B cell (primary cell): ENCODE results near the gene PYROXD2. TPM values are rescaled to one million over a fixed set of nuclear protein-coding genes. Genes with fewer than 3 reads are reported as not detected.

Source experiments
- ATAC-seq: fragments of 200-7000 bp; cut with Tn5 transposase; one replicate; pipeline ENCODE4 v1.10.0; 2021; ENCODE audit warnings: low read depth, mild to moderate bottlenecking, moderate number of reproducible peaks, moderate library complexity
- CTCF ChIA-PET: fragments of 350-600 bp; sonication (Branson Sonifier 250); formaldehyde crosslinking; loops from one replicate; lab custom pipeline; 2021; ENCODE audit warnings: antibody characterized with exemption, inconsistent platforms; lab: Charles Lee
- POLR2A ChIA-PET: fragments of 350-600 bp; sonication (Branson Sonifier 250); formaldehyde crosslinking; loops from one replicate; lab custom pipeline; 2021; ENCODE audit warnings: antibody characterized with exemption; lab: Charles Lee
- DNase-seq: peaks from one replicate; pipeline ENCODE4 v3.0.0; 2013
- H2AFZ ChIP-seq: 2 replicates; pipeline ENCODE4 v1.6.1; 2012; ENCODE audit warnings: mild to moderate bottlenecking, low read depth, low read length; ENCODE audit not compliant: insufficient read depth, poor library complexity, severe bottlenecking
- H3K27ac ChIP-seq, 2 donors: 1 replicate in 1 of 2; 2 replicates in 1 of 2; pipeline ENCODE4 v1.5.1; 2012 to 2013; ENCODE audit warnings: low read length in 2 of 2, mild to moderate bottlenecking in 2 of 2, moderate library complexity in 1 of 2
- H3K27me3 ChIP-seq, 4 experiments: fragments of 200-600 bp in 1 of 4; sonication (generic) in 1 of 4; replicated peaks in 1 of 4; 1 replicate in 2 of 4; 2 replicates in 2 of 4; pipeline versions ENCODE4 v1.6.1 to v1.7.0; 2013 to 2016; ENCODE audit warnings: low read length in 3 of 4, mild to moderate bottlenecking in 2 of 4, mixed read lengths in 1 of 4, moderate library complexity in 1 of 4; ENCODE audit not compliant: insufficient read depth in 4 of 4, control insufficient read depth in 3 of 4; ENCODE audit errors: control extremely low read depth in 1 of 4
- H3K36me3 ChIP-seq, 2 experiments: replicated peaks in 1 of 2; 1 replicate in 1 of 2; 2 replicates in 1 of 2; pipeline versions ENCODE4 v1.6.1 to v1.7.1; 2013; ENCODE audit warnings: low read length in 1 of 2; ENCODE audit not compliant: insufficient read depth in 2 of 2, control insufficient read depth in 1 of 2; ENCODE audit errors: control extremely low read depth in 1 of 2, extremely low read depth in 1 of 2
- H3K4me1 ChIP-seq, 2 donors: fragments of 200-600 bp in 1 of 2; sonication (generic) in 1 of 2; 1 replicate in 1 of 2; 2 replicates in 1 of 2; pipeline versions ENCODE4 v1.5.1 to v1.6.1; 2013 to 2017; ENCODE audit warnings: low read length in 2 of 2; ENCODE audit not compliant: control insufficient read depth in 2 of 2, insufficient read depth in 2 of 2
- H3K4me2 ChIP-seq: replicated peaks from 2 replicates; pipeline ENCODE3; 2012; ENCODE audit warnings: mild to moderate bottlenecking, low read depth, low read length; ENCODE audit not compliant: poor library complexity, severe bottlenecking
- H3K4me3 ChIP-seq, 5 experiments: fragments of 200-600 bp in 1 of 5; sonication (generic) in 1 of 5; 1 replicate in 3 of 5; 2 replicates in 2 of 5; pipeline versions ENCODE4 v1.5.1 to v1.7.0; 2011 to 2016; ENCODE audit warnings: low read length in 4 of 5, mild to moderate bottlenecking in 4 of 5, low read depth in 2 of 5, control low read depth in 1 of 5, moderate library complexity in 1 of 5; ENCODE audit not compliant: insufficient read depth in 1 of 5; ENCODE audit errors: control extremely low read depth in 1 of 5, extremely low read depth in 1 of 5
- H3K79me2 ChIP-seq: fragments of 200-600 bp; sonication (generic); one replicate; pipeline ENCODE4 v1.6.0; 2016; ENCODE audit warnings: low read length; ENCODE audit not compliant: control insufficient read depth, insufficient read depth
- H3K9ac ChIP-seq: fragments of 200-600 bp; sonication (generic); 2 replicates; pipeline ENCODE4 v1.6.1; 2017; ENCODE audit warnings: mild to moderate bottlenecking, low read length, moderate library complexity
- H3K9me3 ChIP-seq, 3 donors: one replicate each; pipeline versions ENCODE4 v1.6.1 to v1.7.1; 2013; ENCODE audit warnings: low read length in 2 of 3; ENCODE audit not compliant: control insufficient read depth in 2 of 3, insufficient read depth in 1 of 3; ENCODE audit errors: control extremely low read depth in 1 of 3
- H4K20me1 ChIP-seq: 2 replicates; pipeline ENCODE4 v1.6.0; 2012; ENCODE audit warnings: mild to moderate bottlenecking, low read length; ENCODE audit not compliant: insufficient read depth, control insufficient read depth, poor library complexity, severe bottlenecking
- H3K27ac Mint-ChIP-seq: one replicate; pipeline ENCODE4 v1.8.0; 2021; ENCODE audit warnings: mixed read lengths
- H3K27me3 Mint-ChIP-seq: one replicate; pipeline ENCODE4 v1.8.0; 2021; ENCODE audit warnings: mixed read lengths
- H3K4me1 Mint-ChIP-seq: one replicate; pipeline ENCODE4 v1.8.0; 2021; ENCODE audit warnings: mixed read lengths
- H3K4me3 Mint-ChIP-seq: one replicate; pipeline ENCODE4 v1.8.0; 2021; ENCODE audit warnings: mixed read lengths
- H3K9me3 Mint-ChIP-seq: one replicate; pipeline ENCODE4 v1.8.0; 2022; ENCODE audit warnings: mixed read lengths; ENCODE audit not compliant: insufficient read depth
- CTCF ChIP-seq: fragments of 200-600 bp; IDR thresholded peaks from one replicate; pipeline ENCODE4 v1.8.0; 2022; ENCODE audit warnings: antibody characterized with exemption, mild to moderate bottlenecking
- EZH2 ChIP-seq: IDR thresholded peaks from 2 replicates; pipeline ENCODE4 v1.6.1; 2012; ENCODE audit warnings: borderline replicate concordance, low read depth, mild to moderate bottlenecking, moderate library complexity, low read length; ENCODE audit not compliant: insufficient read depth, poor library complexity, severe bottlenecking
- WGBS: methylation state at CpG from one replicate; pipeline ENCODE4 v1.1.5; 2013; ENCODE audit warnings: missing lambda C conversion rate; ENCODE audit not compliant: insufficient coverage; 5-methylcytosine and 5-hydroxymethylcytosine counted together
- intact Hi-C: fragments of 100-400 bp; cut with micrococcal nuclease; formaldehyde crosslinking; loops from one replicate; pipeline ENCODE4 v1.10.0; 2022
- polyA plus RNA-seq: library from polyadenylated mRNA; depleted of rRNA; stranded (reverse); fragments of >200 nt; gene quantifications from 2 replicates; pipeline ENCODE4 v1.2.3, GENCODE V29; 2012
- total RNA-seq, 2 donors: library from RNA; stranded (reverse); fragments of 120-200 nt in 1 of 2; gene quantifications; 1 replicate in 1 of 2; 2 replicates in 1 of 2; pipeline versions ENCODE4 v1.2.3 to v1.2.4, GENCODE V29; 2013 to 2022

The PYROXD2 gene
- total and polyA plus RNA-seq, 2 donors (not counting 1 experiment from before 2014, with no cell fraction given): 25.1 to 960 TPM

DNA sequence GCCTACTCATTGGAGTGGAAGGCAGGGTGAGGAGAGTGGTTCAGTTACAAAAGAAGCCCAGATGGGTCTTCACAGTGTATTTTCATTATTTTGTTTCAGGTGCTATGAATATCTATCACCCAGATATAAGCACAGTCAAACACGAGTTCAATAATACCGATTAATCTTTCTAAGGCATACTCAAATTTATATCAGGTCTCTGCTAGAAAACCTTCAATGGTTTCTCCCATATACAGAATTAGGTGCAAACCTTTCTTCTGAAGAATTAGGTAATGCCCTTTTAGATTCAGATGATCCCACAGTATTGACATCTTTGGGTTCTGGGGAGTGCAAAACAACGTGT, 46.5 kb upstream of the PYROXD2 start:
- WGBS: no CpG with 5 or more reads among the region's 3 CpGs
- Histone ChIP-seq H3K9ac (no peak overlapping the region), H3K36me3 (no peaks in the 10 kb centered on the region), H3K4me3 (no peak overlapping the region), H4K20me1 (no peaks in the 10 kb centered on the region), H3K4me2 (no peak overlapping the region), H2AFZ (no peak overlapping the region), H3K4me1 (no peaks in the 10 kb centered on the region), H3K9me3 (no peaks in the 10 kb centered on the region), H3K79me2 (no peaks in the 10 kb centered on the region), H3K27ac (no peak overlapping the region), H3K27me3 (peaks cover 0 to 13% (median 5%) of the 10 kb centered on the region in 4 experiments)
- Mint-ChIP-seq H3K4me3 (no peak overlapping the region), H3K9me3 (no peaks in the 10 kb centered on the region), H3K4me1 (no peaks in the 10 kb centered on the region), H3K27me3 (peaks cover 29% of the 10 kb centered on the region), H3K27ac (no peak overlapping the region)
- POLR2A ChIA-PET: no interaction called here
- DNase-seq (no peak), ATAC-seq (no peak)
- TF ChIP-seq EZH2 (no peak), CTCF (no peak)
- intact Hi-C loops: no loop called here
- CTCF ChIA-PET: no interaction called here

DNA sequence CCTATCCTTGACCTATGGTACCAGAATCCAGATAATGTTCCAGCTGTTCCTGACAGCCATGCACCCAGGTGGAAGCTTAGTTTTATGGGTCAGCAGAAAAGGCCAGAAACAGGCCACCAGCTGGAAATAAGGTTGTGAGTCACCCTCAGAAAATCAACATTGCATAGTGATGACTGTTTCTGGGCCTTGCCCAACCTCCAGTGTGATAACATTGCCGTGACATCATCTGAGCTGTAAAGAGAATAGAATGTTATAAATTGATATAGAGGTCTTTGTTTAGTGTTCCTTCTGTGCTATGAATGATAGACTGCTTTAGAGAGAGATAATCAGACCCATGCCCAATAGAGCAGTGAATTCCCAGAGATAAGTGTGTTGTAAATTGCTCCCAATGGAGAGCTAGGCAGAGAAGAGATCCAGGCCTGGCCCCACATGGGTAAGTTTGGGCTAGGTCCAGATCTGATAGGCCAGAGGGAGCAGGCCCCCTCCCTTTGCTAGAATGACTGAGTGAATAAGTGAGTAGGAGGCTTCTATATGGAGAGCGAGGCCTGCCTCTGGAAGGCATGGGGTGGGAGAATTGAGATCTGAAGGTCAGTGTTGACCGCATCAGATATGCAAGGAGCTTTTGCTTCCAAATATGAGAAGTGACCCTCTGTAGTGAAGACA, 46.0 kb upstream of the PYROXD2 start:
- Histone ChIP-seq H2AFZ (no peak overlapping the region), H3K4me2 (no peak overlapping the region), H3K4me3 (no peak overlapping the region), H3K27ac (no peak overlapping the region), H3K79me2 (no peaks in the 10 kb centered on the region), H3K36me3 (no peaks in the 10 kb centered on the region), H3K9ac (no peak overlapping the region), H3K4me1 (no peaks in the 10 kb centered on the region), H3K27me3 (peaks cover 0 to 13% (median 5%) of the 10 kb centered on the region in 4 experiments), H4K20me1 (no peaks in the 10 kb centered on the region), H3K9me3 (no peaks in the 10 kb centered on the region)
- Mint-ChIP-seq H3K4me3 (no peak overlapping the region), H3K27ac (no peak overlapping the region), H3K27me3 (peaks cover 29% of the 10 kb centered on the region), H3K4me1 (no peaks in the 10 kb centered on the region), H3K9me3 (no peaks in the 10 kb centered on the region)
- DNase-seq (no peak), ATAC-seq (no peak)
- ChIA-PET CTCF (no interaction called here), POLR2A (interaction anchor here (0.6 kb wide), 1 partner anchor 801 kb away, joined by 5 read pairs; no protein-coding TSS in a partner anchor)
- 100% methylated on average over 2 of the region's 3 CpGs for whole genome bisulfite sequencing
- intact Hi-C loops: no loop called here
- no peak for TF ChIP-seq EZH2
- no peak for TF ChIP-seq CTCF
